A549 treated with CORT108297 at 1 μM for 4 hours (cell line): ENCODE data around the gene PERM1. TPM values are rescaled to one million over a fixed set of nuclear protein-coding genes. Genes with fewer than 3 reads are reported as not detected.

Experiments
- total RNA-seq: library from RNA; stranded (reverse); fragments of 200-300 nt; extraction: Qiagen RNA extraction; gene quantifications from 5 replicates; pipeline ENCODE4 v1.2.3, GENCODE V29; 2022

Gene PERM1
- 0.07 to 0.24 TPM (median 0.14 TPM) in 4 of 5 replicates, not detected in the other for total RNA-seq

GRCh38 chr1:981955-982558 lies at the start of gene PERM1:
TSS of gene PERM1 (minus strand) at chr1:982093. CDS start at chr1:981029, 1,064 bp downstream.

DNA sequence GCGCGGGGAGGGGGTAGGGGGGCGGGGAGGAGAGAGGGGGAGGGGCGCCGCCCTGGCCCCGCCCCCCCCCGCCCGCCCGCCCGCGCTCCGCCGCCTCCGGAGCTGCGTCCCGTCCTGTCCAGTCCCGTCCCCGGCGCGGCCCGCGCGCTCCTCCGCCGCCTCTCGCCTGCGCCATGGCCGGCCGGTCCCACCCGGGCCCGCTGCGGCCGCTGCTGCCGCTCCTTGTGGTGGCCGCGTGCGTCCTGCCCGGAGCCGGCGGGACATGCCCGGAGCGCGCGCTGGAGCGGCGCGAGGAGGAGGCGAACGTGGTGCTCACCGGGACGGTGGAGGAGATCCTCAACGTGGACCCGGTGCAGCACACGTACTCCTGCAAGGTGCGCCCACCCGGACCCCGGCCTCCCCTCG lies 38.1 kb upstream of the PERM1 start, which contains the start of gene AGRN:
Gene AGRN, plus strand, starts transcription at position 121 of the 405 bp plus-strand sequence. Its CDS starts 53 bp downstream, at position 174.

DNA sequence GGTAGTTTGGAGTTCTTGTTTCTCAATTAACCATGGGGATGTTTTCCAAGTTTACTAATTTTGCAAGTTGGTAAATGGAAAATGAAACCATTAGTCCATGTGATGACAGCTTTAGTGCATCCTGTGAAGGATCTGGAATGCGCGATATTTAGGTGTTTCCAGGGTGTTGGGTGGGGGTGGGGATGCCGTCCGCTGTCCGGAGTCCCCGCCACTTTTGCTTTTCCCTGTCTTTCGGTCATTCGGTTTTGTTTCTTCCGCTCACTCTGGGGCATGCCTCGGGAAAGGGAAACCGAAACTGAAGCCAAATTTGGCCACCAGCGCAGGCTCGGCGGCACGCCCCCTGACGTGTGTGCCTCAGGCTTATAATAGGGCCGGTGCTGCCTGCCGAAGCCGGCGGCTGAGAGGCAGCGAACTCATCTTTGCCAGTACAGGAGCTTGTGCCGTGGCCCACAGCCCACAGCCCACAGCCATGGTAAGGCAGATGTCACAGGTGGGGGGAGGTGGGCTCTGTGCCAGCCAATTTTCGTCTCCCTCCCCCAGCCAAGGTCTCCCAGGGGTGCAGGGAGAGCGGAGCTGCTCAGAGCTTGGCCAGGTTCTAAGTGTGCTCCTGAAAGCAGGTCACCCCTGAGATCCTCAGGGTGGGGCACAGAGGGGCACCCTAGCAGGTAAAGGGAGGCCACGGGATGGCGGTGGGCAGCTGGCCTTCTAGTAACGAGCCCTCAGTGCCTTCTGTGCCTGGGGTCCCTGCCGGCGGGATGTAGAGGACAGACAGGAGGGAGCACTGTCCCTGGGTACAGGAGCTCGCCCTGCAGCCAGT lies 31.4 kb upstream of the PERM1 start, which contains the start of gene ISG15:
Gene ISG15, plus strand, starts transcription at position 393 of the 817 bp plus-strand sequence. Its CDS starts 77 bp downstream, at position 470.

DNA sequence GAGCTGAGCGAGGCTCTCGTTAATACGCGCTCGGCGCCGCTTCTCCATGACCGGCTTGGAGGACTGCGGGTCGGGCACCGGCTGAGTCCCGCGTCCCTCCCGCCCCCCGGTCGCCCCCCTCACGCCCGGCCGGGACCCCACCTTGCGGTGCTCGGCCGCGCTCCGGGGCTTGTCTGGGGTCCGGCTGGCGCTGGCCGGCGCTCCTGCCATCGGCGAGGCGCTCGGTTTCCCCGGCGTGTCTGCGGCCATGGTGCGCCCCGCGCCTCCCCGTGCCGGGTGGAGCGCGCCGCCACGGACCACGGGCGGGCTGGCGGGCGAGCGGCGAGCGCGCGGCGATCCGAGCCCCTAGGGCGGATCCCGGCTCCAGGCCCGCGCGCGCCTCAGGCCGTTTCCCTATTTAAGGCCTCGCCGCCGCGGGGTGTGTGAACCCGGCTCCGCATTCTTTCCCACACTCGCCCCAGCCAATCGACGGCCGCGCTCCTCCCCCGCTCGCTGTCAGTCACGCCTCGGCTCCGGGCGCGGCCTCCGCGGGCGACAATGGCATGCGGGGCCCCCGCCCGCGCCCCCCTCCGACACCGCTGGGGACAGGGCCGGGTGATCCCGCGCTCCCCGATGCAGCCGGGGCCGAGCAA lies 17.9 kb upstream of the PERM1 start, which contains the start of gene HES4:
Gene HES4, minus strand, starts transcription at position 373 of the 632 bp plus-strand sequence. Its CDS starts 124 bp downstream, at position 249.

GRCh38 chr1:966135-966703 lies 15.7 kb downstream of the PERM1 start, which contains the start of gene PLEKHN1:
TSS of gene PLEKHN1 (plus strand) at chr1:966482. CDS start at chr1:966532, 50 bp downstream.

GRCh38 chr1:960363-961131 lies 21.3 kb downstream of the PERM1 start, which contains the start of gene KLHL17:
TSS of gene KLHL17 (plus strand) at chr1:960584. CDS start at chr1:960694, 110 bp downstream.

DNA sequence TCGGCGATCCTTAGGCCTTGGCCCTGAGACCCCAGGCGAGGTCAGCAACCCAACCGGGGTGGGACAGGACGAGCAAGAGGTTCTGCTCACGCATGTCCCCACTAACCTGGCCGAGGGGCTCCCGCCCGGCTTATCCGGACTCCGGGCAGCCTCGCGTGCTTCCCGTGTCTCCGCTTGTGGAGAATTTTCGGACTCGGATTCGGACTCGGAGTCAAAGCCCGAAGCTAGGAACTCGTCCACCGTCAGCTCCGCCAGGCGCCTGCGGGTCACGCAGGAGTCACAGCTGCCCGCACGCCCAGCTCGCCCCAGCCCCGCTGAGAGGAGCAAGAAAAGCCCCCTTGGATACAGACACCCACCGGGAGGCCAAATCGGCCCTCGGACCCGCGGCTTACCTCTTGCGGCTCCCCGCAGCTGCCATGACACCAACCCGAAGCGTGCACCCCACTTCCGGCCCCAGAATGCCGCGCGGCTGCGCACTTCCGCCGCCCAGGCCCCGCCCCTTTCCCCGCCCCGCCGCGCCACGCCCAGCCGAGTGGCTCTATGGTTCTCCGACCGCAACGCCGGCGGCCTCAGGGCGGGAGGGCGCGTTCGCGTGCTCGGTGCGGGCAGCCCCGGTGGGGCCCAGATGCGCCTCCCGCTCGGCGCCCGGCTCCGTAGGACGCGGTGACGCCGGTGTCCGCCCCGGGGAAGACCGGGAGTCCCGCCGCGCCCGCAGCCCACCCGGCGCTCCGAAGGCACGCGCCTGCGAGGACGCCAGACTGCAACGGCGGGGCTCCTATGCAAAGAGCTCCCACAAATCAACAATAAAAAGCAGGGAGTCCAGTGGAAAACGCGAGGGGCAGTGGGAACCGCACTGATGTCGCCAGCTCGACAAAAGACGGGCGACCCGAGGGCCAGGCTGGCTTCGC lies 22.8 kb downstream of the PERM1 start, which contains the start of gene NOC2L:
Gene NOC2L, minus strand, starts transcription at position 434 of the 908 bp plus-strand sequence. Its CDS starts 16 bp downstream, at position 418.

Other genes starting within 250 kb of the PERM1 start
- gene SAMD11, start 58.2 kb downstream of the PERM1 start, total RNA-seq = 16.5 to 38.7 TPM (median 35.5 TPM) in 5 replicates
- gene NOC2L, start 22.8 kb downstream of the PERM1 start, total RNA-seq = 68.1 to 89.5 TPM (median 86.3 TPM) in 5 replicates
- 9.8 to 24.0 TPM (median 19.8 TPM) in 5 replicates for gene KLHL17, start 21.5 kb downstream of the PERM1 start, total RNA-seq
- 4.7 to 7.6 TPM (median 6.5 TPM) in 5 replicates for gene PLEKHN1, start 15.6 kb downstream of the PERM1 start, total RNA-seq
- 20.6 to 68.1 TPM (median 67.3 TPM) in 5 replicates for gene HES4, start 18.0 kb upstream of the PERM1 start, total RNA-seq
- 18.3 to 28.3 TPM (median 22.6 TPM) in 5 replicates for gene ISG15, start 31.4 kb upstream of the PERM1 start, total RNA-seq
- 79.5 to 139 TPM (median 135 TPM) in 5 replicates for gene AGRN, start 38.0 kb upstream of the PERM1 start, total RNA-seq
- gene RNF223, start 92.2 kb upstream of the PERM1 start, total RNA-seq = 0.32 to 0.52 TPM (median 0.38 TPM) in 5 replicates
- 10.2 to 16.2 TPM (median 15.4 TPM) in 5 replicates for gene C1orf159, start 134.0 kb upstream of the PERM1 start, total RNA-seq
- gene TTLL10, start 191.8 kb upstream of the PERM1 start, total RNA-seq = not detected in 5 replicates
- gene TNFRSF18, start 224.5 kb upstream of the PERM1 start, total RNA-seq = 0.11 to 0.25 TPM (median 0.15 TPM) in 3 of 5 replicates, not detected in the others
- 0.07 to 0.18 TPM (median 0.13 TPM) in 4 of 5 replicates, not detected in the other for gene TNFRSF4, start 232.1 kb upstream of the PERM1 start, total RNA-seq
- 108 to 138 TPM (median 133 TPM) in 5 replicates for gene SDF4, start 249.9 kb upstream of the PERM1 start, total RNA-seq